Endodermal cell (in vitro differentiated cells): Measurements from ENCODE around the gene ARHGEF6. TPM values are rescaled to one million over a fixed set of nuclear protein-coding genes. Genes with fewer than 3 reads are reported as not detected.
"Not testable (repeated sequence)": the region's sequence is repeated elsewhere in the genome, so short reads cannot be mapped to it uniquely, and the experiment has no call there.

Experiments
- DNase-seq: peaks from one replicate; pipeline ENCODE4 v3.0.0-alpha.2; 2017
- H3K27ac ChIP-seq: 2 replicates; pipeline ENCODE4 v1.5.1; 2013; ENCODE audit warnings: mild to moderate bottlenecking, low read depth, low read length, moderate library complexity
- H3K27me3 ChIP-seq: 2 replicates; pipeline ENCODE4 v1.6.1; 2013; ENCODE audit warnings: mild to moderate bottlenecking, low read length, moderate library complexity; ENCODE audit not compliant: insufficient read depth, control insufficient read depth, poor library complexity, severe bottlenecking
- H3K36me3 ChIP-seq: 2 replicates; pipeline ENCODE4 v1.7.0; 2013; ENCODE audit warnings: mild to moderate bottlenecking, low read length, moderate library complexity; ENCODE audit not compliant: control insufficient read depth, insufficient read depth
- H3K4me1 ChIP-seq: one replicate; pipeline ENCODE4 v1.7.0; 2013; ENCODE audit warnings: low read length; ENCODE audit not compliant: control insufficient read depth, insufficient read depth
- H3K4me3 ChIP-seq: 2 replicates; pipeline ENCODE4 v1.5.1; 2013; ENCODE audit warnings: mild to moderate bottlenecking, low read length, moderate library complexity
- H3K9ac ChIP-seq: 2 replicates; pipeline ENCODE4 v1.6.1; 2013; ENCODE audit warnings: mild to moderate bottlenecking, low read length, moderate library complexity; ENCODE audit not compliant: poor library complexity, severe bottlenecking; ENCODE audit errors: extremely low read depth
- H3K9me3 ChIP-seq: 2 replicates; pipeline ENCODE4 v1.6.1; 2013; ENCODE audit warnings: mild to moderate bottlenecking, low read length, moderate library complexity; ENCODE audit not compliant: control insufficient read depth
- H3K27ac Mint-ChIP-seq: 2 replicates; pipeline ENCODE4 v1.8.0; 2020; ENCODE audit warnings: mixed read lengths
- H3K27me3 Mint-ChIP-seq: 2 replicates; pipeline ENCODE4 v1.8.0; 2021; ENCODE audit warnings: mild to moderate bottlenecking, mixed read lengths; ENCODE audit not compliant: insufficient read depth
- H3K36me3 Mint-ChIP-seq: 2 replicates; pipeline ENCODE4 v1.8.0; 2020; ENCODE audit warnings: low read depth, mixed read lengths
- H3K4me1 Mint-ChIP-seq: 2 replicates; pipeline ENCODE4 v1.8.0; 2020; ENCODE audit warnings: mixed read lengths
- H3K4me3 Mint-ChIP-seq: 2 replicates; pipeline ENCODE4 v1.8.0; 2020; ENCODE audit warnings: mild to moderate bottlenecking, moderate library complexity, mixed read lengths
- H3K9me3 Mint-ChIP-seq: 2 replicates; pipeline ENCODE4 v1.8.0; 2020; ENCODE audit warnings: mild to moderate bottlenecking, mixed read lengths
- WGBS, 2 experiments: methylation state at CpG; one replicate each; pipeline versions ENCODE4 v1.1.5 to v1.1.7; 2013; ENCODE audit warnings: missing lambda C conversion rate in 2 of 2, mixed read lengths in 1 of 2; ENCODE audit not compliant: insufficient coverage in 1 of 2, insufficient read length in 1 of 2; 5-methylcytosine and 5-hydroxymethylcytosine counted together
- total RNA-seq, 2 donors: library from RNA; stranded (reverse); fragmentation: NEBNext Ultra II Directional in 1 of 2; extraction: Animal tissue kit (Norgen Biotek cat#: 25700) in 1 of 2; gene quantifications; 2 replicates in 1 of 2; 3 replicates in 1 of 2; pipeline ENCODE4 v1.2.1, GENCODE V29; 2021
- TF ChIP-seq, protein P1 (sequence below): fragments of 200-600 bp; sonication (generic); conservative IDR thresholded peaks from 2 replicates; pipeline ENCODE4 v1.5.0; 2021; ENCODE audit warnings: antibody characterized with exemption, mild to moderate bottlenecking

The ARHGEF6 gene
- total RNA-seq, 2 donors from 2014 or later, result 1.8 to 2.7 TPM

DNA sequence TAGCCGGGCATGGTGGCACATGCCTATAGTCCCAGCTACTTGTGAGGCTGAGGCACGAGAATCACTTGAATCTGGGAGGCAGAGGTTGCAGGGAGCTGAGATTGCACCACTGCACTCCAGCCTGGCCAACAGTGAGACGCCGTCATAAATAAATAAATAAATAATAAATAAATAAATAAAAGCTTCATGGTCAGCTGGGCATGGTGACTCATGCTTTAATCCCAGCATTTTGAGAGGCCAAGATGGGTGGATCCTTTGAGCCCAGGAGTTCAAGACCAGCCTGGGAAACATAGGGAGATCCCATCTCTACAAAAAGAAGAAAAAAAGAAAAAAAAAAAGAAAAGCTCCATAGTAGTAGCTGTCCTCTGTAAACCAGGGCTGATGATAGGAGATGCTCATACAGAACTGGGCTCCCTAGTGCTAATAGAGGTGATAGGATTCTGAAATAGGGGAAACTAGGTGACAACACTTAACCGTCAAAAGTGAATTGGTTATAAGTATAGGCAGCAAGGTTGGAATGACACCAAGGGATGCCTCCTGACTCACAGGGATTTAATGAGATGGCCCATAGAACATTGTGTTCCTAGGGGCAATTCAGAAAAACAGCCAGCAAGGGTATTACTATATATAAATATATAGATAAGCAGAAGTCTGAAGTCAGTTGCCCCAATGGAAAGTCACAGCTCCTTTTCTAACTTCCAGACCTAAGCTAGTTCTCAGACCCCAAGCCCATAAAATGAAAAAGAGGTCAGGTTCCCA, 41.8 kb upstream of the ARHGEF6 start:
- WGBS, 2 experiments, result 100% methylated on average over 3 of the region's 5 CpGs; no CpG with 5 or more reads in 1 of the 2 experiments
- Mint-ChIP-seq H3K27me3 (no peaks in the 10 kb centered on the region), H3K4me1 (no peaks in the 10 kb centered on the region), H3K27ac (no peak overlapping the region), H3K9me3 (peaks cover 60% of the 10 kb centered on the region), H3K36me3 (peaks cover 2% of the 10 kb centered on the region), H3K4me3 (no peak overlapping the region)
- Histone ChIP-seq H3K9me3 (no peaks in the 10 kb centered on the region), H3K4me1 (no peaks in the 10 kb centered on the region), H3K27me3 (no peaks in the 10 kb centered on the region), H3K36me3 (no peaks in the 10 kb centered on the region), H3K9ac (no peak overlapping the region), H3K27ac (no peak overlapping the region), H3K4me3 (no peak overlapping the region)
- TF ChIP-seq, protein P1, sequence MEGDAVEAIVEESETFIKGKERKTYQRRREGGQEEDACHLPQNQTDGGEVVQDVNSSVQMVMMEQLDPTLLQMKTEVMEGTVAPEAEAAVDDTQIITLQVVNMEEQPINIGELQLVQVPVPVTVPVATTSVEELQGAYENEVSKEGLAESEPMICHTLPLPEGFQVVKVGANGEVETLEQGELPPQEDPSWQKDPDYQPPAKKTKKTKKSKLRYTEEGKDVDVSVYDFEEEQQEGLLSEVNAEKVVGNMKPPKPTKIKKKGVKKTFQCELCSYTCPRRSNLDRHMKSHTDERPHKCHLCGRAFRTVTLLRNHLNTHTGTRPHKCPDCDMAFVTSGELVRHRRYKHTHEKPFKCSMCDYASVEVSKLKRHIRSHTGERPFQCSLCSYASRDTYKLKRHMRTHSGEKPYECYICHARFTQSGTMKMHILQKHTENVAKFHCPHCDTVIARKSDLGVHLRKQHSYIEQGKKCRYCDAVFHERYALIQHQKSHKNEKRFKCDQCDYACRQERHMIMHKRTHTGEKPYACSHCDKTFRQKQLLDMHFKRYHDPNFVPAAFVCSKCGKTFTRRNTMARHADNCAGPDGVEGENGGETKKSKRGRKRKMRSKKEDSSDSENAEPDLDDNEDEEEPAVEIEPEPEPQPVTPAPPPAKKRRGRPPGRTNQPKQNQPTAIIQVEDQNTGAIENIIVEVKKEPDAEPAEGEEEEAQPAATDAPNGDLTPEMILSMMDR, result no peak
- no peak for DNase-seq

DNA sequence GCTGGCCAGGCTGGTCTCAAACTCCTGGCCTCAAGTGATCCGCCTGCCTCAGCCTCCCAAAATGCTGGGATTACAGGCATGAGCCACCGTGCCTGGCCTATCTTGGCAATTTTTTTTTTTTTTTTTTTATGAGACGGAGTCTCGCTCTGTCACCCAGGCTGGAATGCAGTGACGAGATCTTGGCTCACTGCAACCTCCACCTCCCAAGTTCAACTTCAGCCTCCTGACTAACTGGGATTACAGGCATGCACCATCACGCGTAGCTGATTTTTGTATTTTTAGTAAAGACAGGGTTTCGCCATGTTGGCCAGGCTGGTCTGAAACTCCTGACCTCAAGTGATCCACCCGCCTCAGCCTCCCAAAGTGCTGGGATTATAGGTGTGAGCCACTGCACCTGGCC, 39.0 kb upstream of the ARHGEF6 start:
- H3K4me3 Mint-ChIP-seq, H3K9me3 ChIP-seq, H3K4me1 Mint-ChIP-seq, H3K27ac Mint-ChIP-seq, H3K36me3 ChIP-seq, H3K4me3 ChIP-seq, H3K27ac ChIP-seq, H3K36me3 Mint-ChIP-seq, H3K9ac ChIP-seq, DNase-seq, H3K27me3 ChIP-seq, H3K4me1 ChIP-seq, H3K27me3 Mint-ChIP-seq: not testable (repeated sequence)
- 94% methylated on average over 7 of the region's 9 CpGs; no CpG with 5 or more reads in 1 of the 2 experiments for WGBS, 2 experiments
- H3K9me3 Mint-ChIP-seq, result peaks cover 56% of the 10 kb centered on the region

GRCh38 chrX:136819031-136819703, 38.4 kb upstream of the ARHGEF6 start:
- Mint-ChIP-seq H3K27ac (no peak overlapping the region), H3K27me3 (no peaks in the 10 kb centered on the region), H3K36me3 (peaks cover 2% of the 10 kb centered on the region), H3K4me1 (no peaks in the 10 kb centered on the region), H3K9me3 (peaks cover 52% of the 10 kb centered on the region), H3K4me3 (no peak overlapping the region)
- no peak for DNase-seq
- H3K9ac ChIP-seq, result no peak overlapping the region
- H3K36me3 ChIP-seq, result no peaks in the 10 kb centered on the region
- H3K4me1 ChIP-seq, result no peaks in the 10 kb centered on the region
- no peak overlapping the region for H3K4me3 ChIP-seq
- H3K27ac ChIP-seq, result no peak overlapping the region
- WGBS, 2 experiments, result 93% methylated on average over 5 of the region's 5 CpGs; no CpG with 5 or more reads in 1 of the 2 experiments
- no peaks in the 10 kb centered on the region for H3K9me3 ChIP-seq
- no peaks in the 10 kb centered on the region for H3K27me3 ChIP-seq
- TF ChIP-seq, protein P1, result no peak
